ENCODE measurements around the gene METTL3. TPM values are rescaled to one million over a fixed set of nuclear protein-coding genes. Genes with fewer than 3 reads are reported as not detected.
"Not testable (repeated sequence)": the region's sequence is repeated elsewhere in the genome, so short reads cannot be mapped to it uniquely, and the experiment has no call there.

METTL3 gene
- total and polyA plus RNA-seq, 2 experiments from 2014 or later, result 28.6 to 44.5 TPM

DNA sequence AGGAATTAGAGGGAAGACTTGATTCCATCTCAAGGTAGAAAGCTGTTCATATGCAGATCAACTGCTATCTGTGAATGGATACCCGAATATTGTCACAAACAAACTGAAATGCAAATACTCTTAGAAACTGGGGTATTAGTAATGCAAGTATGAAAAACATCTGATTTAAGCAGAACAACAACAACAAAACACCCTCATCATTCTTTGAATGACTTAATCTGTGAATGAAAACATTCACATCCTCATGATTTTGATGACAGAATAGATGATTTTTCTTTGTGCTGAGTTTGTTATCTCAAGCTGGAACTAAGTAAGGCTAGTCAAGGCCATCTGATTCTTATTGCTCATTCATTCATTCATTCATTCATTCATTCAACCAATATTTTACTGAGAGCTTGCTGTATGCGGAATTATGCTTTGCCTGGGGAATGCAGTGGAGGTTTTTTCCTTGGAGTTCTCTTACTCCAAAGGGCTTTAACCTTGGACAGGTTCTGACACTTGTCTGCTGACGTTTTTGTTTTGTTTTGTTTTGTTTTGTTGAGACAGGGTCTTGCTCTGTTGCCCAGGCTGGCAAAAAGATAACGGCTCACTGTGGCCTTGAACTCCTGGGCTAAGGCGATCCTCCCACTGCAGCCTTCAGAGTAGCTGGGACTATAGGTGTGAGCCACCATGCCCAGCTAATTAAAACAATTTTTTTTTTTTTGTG lies 45.4 kb upstream of the METTL3 start:
- H3K4me3 ChIP-seq, result no peak overlapping the region
- H3K9me2 ChIP-seq (ENCODE audit: insufficient read depth), result no peaks in the 10 kb centered on the region
- H3F3A ChIP-seq (ENCODE audit: insufficient read depth), result no peaks in the 10 kb centered on the region
- in situ Hi-C loops (cut with MboI), result no loop called here
- H3K79me2 ChIP-seq (ENCODE audit: insufficient read depth), result no peaks in the 10 kb centered on the region
- H3K4me1 ChIP-seq (ENCODE audit: insufficient read depth), result no peaks in the 10 kb centered on the region
- H3K27me3 ChIP-seq (replicated peaks; ENCODE audit: insufficient read depth), result no peaks in the 10 kb centered on the region
- H3K27ac ChIP-seq, result no peak overlapping the region
- no peak overlapping the region for H3K9ac ChIP-seq
- no peaks in the 10 kb centered on the region for H3K36me3 ChIP-seq (ENCODE audit: low read depth)
- no peak overlapping the region for H3K4me2 ChIP-seq (ENCODE audit: unreplicated experiment)
- no peak overlapping the region; the same call in 1 of the 2 replicates for H2AFZ ChIP-seq
- TF ChIP-seq EZH2 (IDR thresholded peaks at IDR 0.05; ENCODE audit: insufficient read depth, poor library complexity, severe bottlenecking) (no peak), EZH2phosphoT487 (IDR thresholded peaks at IDR 0.05; ENCODE audit: insufficient read depth, low read depth) (no peak)
- no peak for DNase-seq
- H4K20me1 ChIP-seq (ENCODE audit: insufficient read depth), result no peaks in the 10 kb centered on the region
- H3K9me3 ChIP-seq (ENCODE audit: low read depth), result no peaks in the 10 kb centered on the region
- 41 to 45% methylated on average over 5 of the region's 5 CpGs for WGBS, 2 experiments (ENCODE audit: low coverage in 1 of 2, low lambda C conversion rate in 2 of 2, missing lambda C conversion rate in 2 of 2)

- H2AFZ ChIP-seq, result no peak overlapping the region
- no peaks in the 10 kb centered on the region for H3K36me3 ChIP-seq (ENCODE audit: low read depth)
- H3K79me2 ChIP-seq (ENCODE audit: insufficient read depth), result no peaks in the 10 kb centered on the region
- 58 to 74% methylated on average over 3 of the region's 3 CpGs for WGBS, 2 experiments (ENCODE audit: low coverage in 1 of 2, low lambda C conversion rate in 2 of 2, missing lambda C conversion rate in 2 of 2)
- no peak overlapping the region for H3K9ac ChIP-seq
- no peak overlapping the region for H3K27ac ChIP-seq
- no peak for TF ChIP-seq EZH2 (IDR thresholded peaks at IDR 0.05; ENCODE audit: insufficient read depth, poor library complexity, severe bottlenecking)
- TF ChIP-seq EZH2phosphoT487 (IDR thresholded peaks at IDR 0.05; ENCODE audit: insufficient read depth, low read depth), result no peak
- H3K9me3 ChIP-seq (ENCODE audit: low read depth), result no peaks in the 10 kb centered on the region
- no peak overlapping the region for H3K4me3 ChIP-seq
- no peak for DNase-seq
- H3K9me2 ChIP-seq (ENCODE audit: insufficient read depth), result no peaks in the 10 kb centered on the region
- H3K27me3 ChIP-seq (replicated peaks; ENCODE audit: insufficient read depth), result no peaks in the 10 kb centered on the region
- no peaks in the 10 kb centered on the region for H4K20me1 ChIP-seq (ENCODE audit: insufficient read depth)
- H3F3A ChIP-seq (ENCODE audit: insufficient read depth), result no peaks in the 10 kb centered on the region
- H3K4me2 ChIP-seq (ENCODE audit: unreplicated experiment), result no peak overlapping the region
- in situ Hi-C loops (cut with MboI), result no loop called here
- no peaks in the 10 kb centered on the region for H3K4me1 ChIP-seq (ENCODE audit: insufficient read depth)
These were observed 42.1 kb upstream of the METTL3 start for GRCh38 chr14:21553266-21553665.

GRCh38 chr14:21544588-21544987 lies 33.4 kb upstream of the METTL3 start:
- in situ Hi-C loops (cut with MboI); H3K36me3 ChIP-seq (ENCODE audit: low read depth); H3K4me3 ChIP-seq; H4K20me1 ChIP-seq (ENCODE audit: insufficient read depth); H3K9me3 ChIP-seq (ENCODE audit: low read depth); H3K4me2 ChIP-seq (ENCODE audit: unreplicated experiment); DNase-seq; H3K9me2 ChIP-seq (ENCODE audit: insufficient read depth); H3K27me3 ChIP-seq (replicated peaks; ENCODE audit: insufficient read depth); H3K4me1 ChIP-seq (ENCODE audit: insufficient read depth); H3F3A ChIP-seq (ENCODE audit: insufficient read depth); H3K79me2 ChIP-seq (ENCODE audit: insufficient read depth); H3K27ac ChIP-seq; H3K9ac ChIP-seq; H2AFZ ChIP-seq: not testable (repeated sequence)
- WGBS, 2 experiments (ENCODE audit: low coverage in 1 of 2, low lambda C conversion rate in 2 of 2, missing lambda C conversion rate in 2 of 2), result 56 to 81% methylated on average over 3 to 7 of the region's 7 CpGs

- Histone ChIP-seq H4K20me1 (ENCODE audit: insufficient read depth) (no peaks in the 10 kb centered on the region), H3K36me3 (ENCODE audit: low read depth) (no peaks in the 10 kb centered on the region), H3K9ac (no peak overlapping the region), H3K9me3 (ENCODE audit: low read depth) (no peaks in the 10 kb centered on the region), H3K9me2 (ENCODE audit: insufficient read depth) (no peaks in the 10 kb centered on the region), H3K4me2 (ENCODE audit: unreplicated experiment) (no peak overlapping the region), H3K27ac (no peak overlapping the region), H3F3A (ENCODE audit: insufficient read depth) (no peaks in the 10 kb centered on the region), H3K4me3 (no peak overlapping the region), H2AFZ (no peak overlapping the region), H3K79me2 (ENCODE audit: insufficient read depth) (no peaks in the 10 kb centered on the region), H3K4me1 (ENCODE audit: insufficient read depth) (no peaks in the 10 kb centered on the region), H3K27me3 (replicated peaks; ENCODE audit: insufficient read depth) (peaks cover 4% of the 10 kb centered on the region; the same call in 1 of the 2 replicates)
- in situ Hi-C loops (cut with MboI), result no loop called here
- 12 to 20% methylated on average over 5 of the region's 5 CpGs for WGBS, 2 experiments (ENCODE audit: low coverage in 1 of 2, low lambda C conversion rate in 2 of 2, missing lambda C conversion rate in 2 of 2)
- TF ChIP-seq EZH2phosphoT487 (IDR thresholded peaks at IDR 0.05; ENCODE audit: insufficient read depth, low read depth) (no peak), EZH2 (IDR thresholded peaks at IDR 0.05; ENCODE audit: insufficient read depth, poor library complexity, severe bottlenecking) (no peak)
- no peak for DNase-seq
These were observed 32.8 kb upstream of the METTL3 start for GRCh38 chr14:21543963-21544362.
